Bronchial epithelial cell (primary cell): ENCODE data around the gene IGSF9B. TPM values are rescaled to one million over a fixed set of nuclear protein-coding genes. Genes with fewer than 3 reads are reported as not detected.

Source experiments
- DNase-seq: peaks from one replicate; pipeline ENCODE4 v3.0.0-alpha.2; 2010; ENCODE audit warnings: low read depth
- FAIRE-seq: peaks from 2 replicates; lab custom pipeline; 2011; peaks lifted over from hg19 to GRCh38; lab: Jason Lieb, UNC
- H3K27me3 ChIP-seq: 2 replicates; pipeline ENCODE4 v1.5.1; 2011; ENCODE audit warnings: low read length; ENCODE audit not compliant: control insufficient read depth, insufficient read depth
- H3K36me3 ChIP-seq: 2 replicates; pipeline ENCODE4 v1.5.1; 2011; ENCODE audit warnings: low read length; ENCODE audit not compliant: control insufficient read depth, insufficient read depth
- H3K4me3 ChIP-seq: 2 replicates; pipeline ENCODE4 v1.5.1; 2011; ENCODE audit warnings: mild to moderate bottlenecking, low read depth, low read length, control low read depth
- total RNA-seq: library from RNA; depleted of rRNA; stranded (reverse); fragments of >200 nt; gene quantifications from 2 replicates; pipeline ENCODE4 v1.2.1, GENCODE V29; 2014
- TF ChIP-seq, protein P1 (sequence below): IDR thresholded peaks from 2 replicates; pipeline ENCODE4 v1.5.1; 2011; ENCODE audit warnings: mild to moderate bottlenecking, moderate library complexity, low read length, control low read depth, inconsistent platforms; ENCODE audit not compliant: insufficient read depth, severe bottlenecking

IGSF9B gene
- total RNA-seq, 1 donor from 2014 or later: under 0.01 TPM

DNA sequence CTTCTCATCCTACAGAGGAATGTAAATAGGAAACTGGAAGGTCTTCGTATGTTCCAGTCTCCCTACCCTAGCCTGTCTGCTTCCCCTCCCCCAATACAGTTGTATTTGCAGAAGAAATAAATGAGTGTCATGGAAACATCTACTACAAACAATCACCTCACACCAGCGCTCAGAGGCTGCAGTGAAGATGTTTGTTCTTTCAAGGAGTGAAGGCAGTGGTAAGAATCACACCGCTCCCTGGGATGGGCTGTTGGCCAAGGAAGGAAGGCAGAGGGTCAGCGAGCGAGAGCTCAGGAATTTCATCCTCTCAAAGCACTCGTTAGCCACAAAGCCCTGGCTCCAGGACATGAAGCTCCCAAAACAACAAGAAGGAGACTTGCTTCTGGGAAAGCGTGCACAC, 1.1 kb upstream of the IGSF9B start:
- Histone ChIP-seq H3K4me3 (no peak overlapping the region), H3K36me3 (no peaks in the 10 kb centered on the region), H3K27me3 (peaks cover 15% of the 10 kb centered on the region)
- FAIRE-seq (no peak), DNase-seq (no peak)
- TF ChIP-seq, protein P1, sequence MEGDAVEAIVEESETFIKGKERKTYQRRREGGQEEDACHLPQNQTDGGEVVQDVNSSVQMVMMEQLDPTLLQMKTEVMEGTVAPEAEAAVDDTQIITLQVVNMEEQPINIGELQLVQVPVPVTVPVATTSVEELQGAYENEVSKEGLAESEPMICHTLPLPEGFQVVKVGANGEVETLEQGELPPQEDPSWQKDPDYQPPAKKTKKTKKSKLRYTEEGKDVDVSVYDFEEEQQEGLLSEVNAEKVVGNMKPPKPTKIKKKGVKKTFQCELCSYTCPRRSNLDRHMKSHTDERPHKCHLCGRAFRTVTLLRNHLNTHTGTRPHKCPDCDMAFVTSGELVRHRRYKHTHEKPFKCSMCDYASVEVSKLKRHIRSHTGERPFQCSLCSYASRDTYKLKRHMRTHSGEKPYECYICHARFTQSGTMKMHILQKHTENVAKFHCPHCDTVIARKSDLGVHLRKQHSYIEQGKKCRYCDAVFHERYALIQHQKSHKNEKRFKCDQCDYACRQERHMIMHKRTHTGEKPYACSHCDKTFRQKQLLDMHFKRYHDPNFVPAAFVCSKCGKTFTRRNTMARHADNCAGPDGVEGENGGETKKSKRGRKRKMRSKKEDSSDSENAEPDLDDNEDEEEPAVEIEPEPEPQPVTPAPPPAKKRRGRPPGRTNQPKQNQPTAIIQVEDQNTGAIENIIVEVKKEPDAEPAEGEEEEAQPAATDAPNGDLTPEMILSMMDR: no peak

DNA sequence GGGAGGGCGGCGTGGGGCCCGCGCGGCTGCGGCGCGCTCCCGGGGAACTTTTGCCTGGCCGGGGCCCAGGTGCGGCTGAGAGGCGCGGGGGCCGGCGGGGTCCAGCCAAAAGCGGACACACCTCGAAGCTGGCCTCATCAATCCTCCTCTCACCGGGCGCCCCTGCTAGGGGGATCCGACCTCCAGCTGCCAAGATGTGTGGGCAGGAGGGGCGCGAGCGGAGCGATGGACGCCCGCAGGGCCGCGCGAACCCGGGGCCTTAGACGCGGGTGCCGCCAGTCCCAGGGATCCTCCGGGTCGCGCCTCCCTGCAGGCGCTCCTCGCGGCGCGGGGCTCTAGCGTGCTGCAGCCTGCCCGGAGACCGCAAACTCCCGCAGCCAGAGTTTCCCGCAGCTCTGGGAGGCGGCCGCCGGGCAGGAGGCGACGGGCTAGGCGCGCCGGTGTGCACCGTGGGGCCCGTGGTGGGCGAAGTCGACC, 785 bp downstream of the IGSF9B start:
- TF ChIP-seq, protein P1: no peak
- FAIRE-seq: no peak

DNA sequence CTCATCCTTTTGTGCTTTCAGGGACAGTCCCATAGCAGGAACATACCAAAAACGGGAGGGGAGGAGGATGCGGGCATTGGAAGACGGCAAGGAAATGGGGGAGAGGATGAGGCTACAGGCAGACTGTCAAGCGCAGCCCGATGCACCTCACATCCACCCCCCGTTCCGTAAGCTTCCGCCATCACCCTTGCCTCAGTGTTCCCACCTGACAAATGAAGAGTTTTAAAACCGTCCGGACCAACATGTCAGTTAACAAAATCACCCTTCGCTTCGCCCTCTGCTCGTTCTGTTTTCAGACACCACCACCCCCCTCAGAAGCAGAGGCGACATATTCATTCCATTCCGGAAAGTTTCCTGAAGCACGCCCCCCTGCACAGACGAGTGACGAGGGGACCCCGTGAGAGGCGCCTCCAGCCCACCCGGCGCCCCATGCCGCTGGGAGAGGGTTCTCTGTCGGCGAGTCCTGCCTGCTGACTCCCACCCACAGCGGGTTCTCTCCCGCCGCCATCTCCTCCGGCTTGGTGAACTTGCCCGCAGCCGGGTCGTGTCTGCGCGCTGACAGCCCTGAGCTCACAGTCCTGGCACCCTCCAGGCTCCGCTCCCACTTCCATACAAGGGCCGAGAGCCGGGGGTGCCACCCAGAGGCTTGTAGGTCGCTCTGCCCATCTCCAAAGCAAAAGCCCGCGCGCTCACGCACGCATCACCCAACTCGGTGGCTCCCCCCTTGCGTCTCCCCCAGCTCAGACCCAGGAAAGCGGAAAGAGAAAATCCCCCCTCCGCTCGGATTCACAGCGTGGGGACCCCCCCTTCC, 1.5 kb downstream of the IGSF9B start:
- TF ChIP-seq, protein P1: no peak
- Histone ChIP-seq H3K27me3 (peaks cover 15% of the 10 kb centered on the region), H3K36me3 (no peaks in the 10 kb centered on the region), H3K4me3 (no peak overlapping the region)
- no peak for DNase-seq
- FAIRE-seq: no peak

More for the DNA sequence above, 785 bp downstream of the IGSF9B start:
- no peak for DNase-seq
- Histone ChIP-seq H3K4me3 (no peak overlapping the region), H3K27me3 (peaks cover 15% of the 10 kb centered on the region), H3K36me3 (no peaks in the 10 kb centered on the region)

DNA sequence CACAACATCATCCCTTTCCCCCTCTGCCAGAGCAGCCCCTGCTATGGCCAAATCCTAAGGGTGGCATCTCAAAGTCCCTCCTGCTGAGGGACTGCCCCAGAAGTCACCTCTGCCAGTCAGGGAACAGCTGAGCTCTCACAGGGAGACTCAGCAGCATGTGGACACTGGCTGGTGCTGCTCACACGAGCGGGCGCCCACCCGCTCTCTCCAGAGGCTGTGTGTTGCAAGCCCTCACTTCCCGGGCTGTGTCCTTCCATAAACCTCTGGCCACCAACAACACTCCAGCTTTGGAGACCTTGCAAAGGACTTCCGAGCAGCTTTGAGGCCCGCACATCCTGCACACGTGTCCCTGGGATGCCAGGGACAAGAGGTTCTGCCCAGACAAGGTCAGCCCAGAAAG, 2.8 kb downstream of the IGSF9B start:
- TF ChIP-seq, protein P1: no peak
- Histone ChIP-seq H3K36me3 (no peaks in the 10 kb centered on the region), H3K27me3 (peaks cover 15% of the 10 kb centered on the region), H3K4me3 (no peak overlapping the region)
- DNase-seq: no peak
- FAIRE-seq: no peak

DNA sequence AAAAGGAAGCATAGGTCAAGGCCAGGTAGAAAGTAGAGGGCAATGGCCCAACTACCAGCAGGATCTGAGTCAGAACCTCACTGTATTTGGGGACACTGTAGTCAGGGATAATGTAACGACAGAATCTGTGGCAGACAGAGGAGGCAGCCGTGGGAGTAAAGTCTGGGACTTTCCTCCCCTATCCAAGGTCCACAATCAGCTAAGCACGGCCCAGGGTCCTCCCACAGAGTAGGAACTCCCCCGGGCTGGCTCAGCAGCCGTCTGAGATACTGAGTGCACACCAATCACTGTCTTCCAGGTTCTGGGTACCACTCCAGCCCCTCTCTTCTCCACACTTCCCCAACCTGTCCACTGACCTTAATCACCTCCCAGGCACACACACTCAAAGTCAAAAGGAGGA, 3.2 kb downstream of the IGSF9B start:
- FAIRE-seq: no peak
- peaks cover 15% of the 10 kb centered on the region for H3K27me3 ChIP-seq
- TF ChIP-seq, protein P1: no peak
- no peak for DNase-seq
- no peaks in the 10 kb centered on the region for H3K36me3 ChIP-seq
- no peak overlapping the region for H3K4me3 ChIP-seq
